ENCODE results near the gene TBRG4.
"Not testable (repeated sequence)": the region's sequence is repeated elsewhere in the genome, so short reads cannot be mapped to it uniquely, and the experiment has no call there.

Gene TBRG4

DNA sequence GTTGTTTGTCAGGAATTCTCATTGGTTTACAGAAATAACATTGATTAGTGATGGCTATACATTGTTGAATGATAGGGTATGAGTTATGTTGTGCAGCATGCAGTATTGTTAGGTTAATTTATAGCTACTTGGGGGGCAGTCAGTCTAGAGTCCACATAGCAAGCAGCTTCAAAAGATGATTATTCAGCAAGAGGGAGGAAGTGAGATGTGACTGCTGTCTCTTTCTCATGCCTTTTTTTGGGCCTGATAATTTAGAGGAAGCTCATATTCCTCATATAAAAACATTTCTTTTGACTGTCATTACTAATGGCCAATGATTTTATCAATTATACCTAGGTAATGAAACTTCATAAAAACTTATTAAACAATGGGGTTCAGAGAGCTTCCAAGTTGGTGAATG is 3.4 kb upstream of the TBRG4 start:
- no peak for DNase-seq

DNA sequence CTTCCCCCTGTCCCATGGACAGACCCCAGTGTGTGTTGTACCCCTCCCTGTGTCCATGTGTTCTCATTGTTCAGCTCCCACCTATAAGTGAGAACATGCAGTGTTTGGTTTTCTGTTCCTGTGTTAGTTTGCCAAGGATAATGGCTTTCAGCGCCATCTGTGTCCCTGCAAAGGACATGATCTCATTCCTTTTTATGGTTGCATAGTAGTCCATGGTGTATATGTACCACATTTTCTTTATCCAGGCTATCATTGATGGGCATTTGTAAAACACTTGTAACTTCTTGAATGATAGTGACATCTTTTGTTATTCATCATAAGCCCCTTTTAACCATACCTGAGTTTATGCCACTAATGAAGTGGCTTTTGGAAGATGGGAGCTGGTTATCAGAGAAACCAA is 2.8 kb upstream of the TBRG4 start:
- not testable (repeated sequence) for DNase-seq

DNA sequence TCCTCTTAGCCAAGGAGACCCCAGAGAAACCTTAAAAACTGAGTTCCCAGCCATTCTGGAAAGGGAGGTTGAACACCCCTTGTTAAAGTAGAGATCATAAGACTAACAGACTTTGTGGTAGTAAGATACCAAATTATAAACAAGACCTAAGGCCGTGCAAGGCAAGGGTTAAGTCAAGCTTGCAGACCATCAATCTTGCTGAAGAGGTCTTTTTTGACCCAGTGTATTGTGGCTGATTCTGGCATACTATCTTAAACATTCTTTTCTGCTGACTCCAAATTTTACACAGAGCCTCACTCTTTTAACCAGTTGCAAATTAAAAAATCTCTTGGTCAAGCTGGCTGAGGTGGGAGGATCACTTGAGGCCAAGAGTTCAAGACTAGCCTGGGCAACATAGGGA is 1.2 kb upstream of the TBRG4 start:
- DNase-seq, result no peak

DNA sequence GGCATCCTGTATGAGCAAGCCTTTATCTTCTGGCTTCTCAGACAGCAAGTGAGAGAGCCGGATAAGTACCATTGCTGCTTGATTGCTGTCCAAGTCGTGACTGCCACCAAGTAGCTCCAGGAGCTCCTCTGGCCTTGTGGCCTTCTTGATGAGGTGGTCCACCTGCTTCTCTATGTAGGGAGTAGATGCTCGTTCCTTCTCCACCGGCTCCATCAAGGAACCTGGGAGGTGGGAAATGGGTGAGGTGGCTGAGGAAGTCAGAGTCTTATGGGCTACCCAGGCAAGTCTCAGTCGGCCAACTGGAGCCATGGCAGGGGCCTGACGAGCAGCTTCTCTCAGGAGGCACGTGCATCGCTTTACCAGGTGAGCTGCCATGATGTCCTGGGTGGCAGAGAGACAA is 2.6 kb downstream of the TBRG4 start:
- no peak for DNase-seq

DNA sequence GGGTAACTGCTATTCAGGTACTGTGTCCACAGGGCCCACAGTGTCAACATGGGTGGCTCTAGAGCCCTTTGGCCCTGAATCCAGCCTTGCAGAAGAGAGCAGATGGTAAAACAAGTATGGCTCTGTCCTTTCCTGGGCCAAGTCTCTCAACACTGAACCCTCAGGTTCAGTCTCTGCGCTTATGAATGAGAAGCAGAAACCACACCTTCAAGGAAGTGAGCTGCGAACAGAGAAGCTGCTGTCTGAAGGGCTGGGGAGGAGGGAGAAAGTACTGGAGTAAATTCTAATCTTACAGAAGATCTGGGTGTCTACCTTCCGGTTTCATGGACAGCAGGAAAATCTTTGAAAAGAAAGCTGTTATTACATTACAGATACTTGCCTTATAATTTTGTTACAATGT is 4.1 kb downstream of the TBRG4 start:
- DNase-seq, result no peak

DNA sequence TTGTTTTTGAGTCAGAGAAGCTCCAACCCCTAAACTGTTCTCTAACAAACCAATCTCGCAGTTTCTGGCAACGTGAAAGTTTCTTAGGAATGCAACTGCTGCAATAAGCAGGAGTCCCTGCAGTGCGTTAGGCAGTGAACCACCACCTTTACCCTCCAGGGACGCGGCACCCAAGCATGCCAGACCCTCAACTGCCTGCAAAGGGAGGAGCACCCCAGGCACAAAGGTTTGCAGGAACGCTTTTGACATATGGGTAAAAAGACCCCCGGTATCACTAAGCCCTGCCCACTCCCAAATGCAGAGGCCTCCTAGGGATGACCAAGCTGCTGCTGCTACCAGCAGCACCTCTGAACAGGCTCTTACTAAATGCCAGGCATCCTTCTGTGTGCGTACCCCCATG is 4.7 kb downstream of the TBRG4 start:
- no peak for DNase-seq

DNA sequence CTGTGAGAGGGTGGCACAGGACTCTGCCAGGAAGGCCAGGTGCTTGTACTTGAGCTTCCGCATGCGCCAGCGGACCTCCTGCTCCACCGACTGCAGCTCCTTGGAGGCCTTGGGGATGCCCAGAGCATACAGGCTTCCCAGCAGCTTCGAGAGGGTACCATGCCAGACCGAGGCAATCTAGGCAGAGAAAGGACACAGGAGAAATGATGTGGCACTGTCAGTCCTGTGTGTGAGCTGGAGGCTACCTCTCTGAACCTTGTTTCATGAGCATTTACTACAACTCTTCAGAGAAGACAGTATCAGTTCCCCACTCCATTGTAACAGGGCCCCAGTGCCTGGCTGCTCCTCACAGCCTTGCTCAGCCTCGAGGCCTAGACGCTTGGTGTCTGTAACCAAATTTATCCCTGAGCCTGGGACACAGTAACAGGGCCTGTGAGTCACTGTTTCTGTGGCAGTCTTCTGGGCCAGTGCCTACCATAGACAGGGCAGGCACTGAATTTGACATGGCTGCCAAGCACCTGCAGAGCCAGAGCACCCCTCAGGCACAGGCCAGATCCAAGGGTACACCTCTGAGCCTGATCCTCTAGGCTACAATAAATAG is 5.8 kb downstream of the TBRG4 start:
- no peak for DNase-seq

DNA sequence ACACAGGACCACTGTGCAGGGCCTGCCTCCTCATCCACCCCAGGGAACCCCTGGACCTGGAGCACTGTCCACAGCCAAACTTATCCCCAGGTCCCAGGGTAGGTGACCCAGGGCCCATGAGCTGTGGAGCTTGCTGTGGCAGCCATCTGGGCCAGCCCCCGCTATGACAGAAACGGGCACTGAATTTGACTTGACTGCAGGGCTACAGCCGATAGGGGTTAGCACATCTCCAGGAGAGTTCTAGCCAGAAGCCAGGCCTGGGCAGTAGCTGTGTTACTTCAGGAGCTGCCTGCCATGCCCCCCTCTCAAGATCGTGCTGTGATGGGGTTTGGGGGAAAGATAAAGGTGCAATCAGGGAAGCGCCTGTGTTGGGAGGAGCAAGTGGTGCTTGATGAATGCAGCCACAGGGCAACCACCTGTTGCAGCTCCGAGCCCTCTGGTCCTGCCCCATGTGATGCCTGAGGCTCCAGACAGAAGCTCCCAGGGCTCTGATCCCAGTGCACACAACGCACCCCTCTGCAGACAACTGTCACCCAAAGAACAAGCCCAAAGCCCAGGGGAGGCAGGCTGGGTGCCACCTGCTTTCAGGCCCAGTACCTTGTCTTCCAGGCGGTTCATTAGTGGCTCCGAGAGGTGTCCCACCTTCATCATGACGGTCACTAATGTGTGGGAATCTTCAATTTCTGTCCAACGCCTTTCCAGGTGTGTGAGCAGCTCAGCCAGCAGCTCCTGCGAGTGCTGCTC is 6.5 kb downstream of the TBRG4 start:
- DNase-seq, result no peak

DNA sequence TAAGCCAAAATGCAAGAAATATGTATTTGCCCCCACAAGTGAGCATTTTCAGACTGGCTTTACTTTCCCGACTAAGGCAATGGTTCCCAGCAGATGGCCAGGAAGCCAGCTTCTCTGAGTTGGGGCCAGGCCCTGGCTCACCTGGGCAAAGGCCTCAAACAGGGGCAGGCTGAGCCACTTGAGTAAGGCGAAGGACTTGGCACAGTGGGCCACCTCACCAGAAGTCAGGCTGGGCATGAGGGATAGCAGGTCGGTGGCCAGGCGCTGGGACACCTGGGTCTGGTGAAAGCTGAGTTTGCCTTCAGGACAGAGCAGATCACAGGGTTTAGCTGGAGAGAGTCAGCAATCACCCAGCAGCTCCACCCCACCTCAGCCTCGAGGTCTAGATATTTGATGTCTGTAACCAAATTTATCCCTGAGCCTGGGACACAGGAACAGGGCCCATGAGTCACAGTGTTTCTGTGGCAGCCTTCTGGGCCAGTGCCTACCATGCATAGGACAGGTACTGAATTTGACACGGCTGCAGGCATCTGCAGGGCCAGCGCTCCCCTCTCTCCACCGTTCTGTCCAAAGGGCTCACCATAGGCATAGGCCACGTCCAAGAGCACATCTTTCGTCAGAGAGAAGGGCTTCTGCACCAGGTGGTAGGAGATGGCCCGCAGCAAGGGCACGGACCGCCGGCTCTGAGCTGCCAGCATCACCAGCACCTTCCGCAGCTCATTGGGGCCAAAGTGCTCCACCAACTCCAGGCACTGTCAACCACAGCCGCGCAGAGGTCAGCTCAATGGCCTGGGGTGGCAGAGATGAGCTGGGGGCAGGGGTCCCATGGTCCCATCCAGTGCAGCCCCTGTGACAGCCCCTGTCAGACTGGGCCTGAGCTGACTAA is 7.3 kb downstream of the TBRG4 start:
- DNase-seq, result no peak

DNA sequence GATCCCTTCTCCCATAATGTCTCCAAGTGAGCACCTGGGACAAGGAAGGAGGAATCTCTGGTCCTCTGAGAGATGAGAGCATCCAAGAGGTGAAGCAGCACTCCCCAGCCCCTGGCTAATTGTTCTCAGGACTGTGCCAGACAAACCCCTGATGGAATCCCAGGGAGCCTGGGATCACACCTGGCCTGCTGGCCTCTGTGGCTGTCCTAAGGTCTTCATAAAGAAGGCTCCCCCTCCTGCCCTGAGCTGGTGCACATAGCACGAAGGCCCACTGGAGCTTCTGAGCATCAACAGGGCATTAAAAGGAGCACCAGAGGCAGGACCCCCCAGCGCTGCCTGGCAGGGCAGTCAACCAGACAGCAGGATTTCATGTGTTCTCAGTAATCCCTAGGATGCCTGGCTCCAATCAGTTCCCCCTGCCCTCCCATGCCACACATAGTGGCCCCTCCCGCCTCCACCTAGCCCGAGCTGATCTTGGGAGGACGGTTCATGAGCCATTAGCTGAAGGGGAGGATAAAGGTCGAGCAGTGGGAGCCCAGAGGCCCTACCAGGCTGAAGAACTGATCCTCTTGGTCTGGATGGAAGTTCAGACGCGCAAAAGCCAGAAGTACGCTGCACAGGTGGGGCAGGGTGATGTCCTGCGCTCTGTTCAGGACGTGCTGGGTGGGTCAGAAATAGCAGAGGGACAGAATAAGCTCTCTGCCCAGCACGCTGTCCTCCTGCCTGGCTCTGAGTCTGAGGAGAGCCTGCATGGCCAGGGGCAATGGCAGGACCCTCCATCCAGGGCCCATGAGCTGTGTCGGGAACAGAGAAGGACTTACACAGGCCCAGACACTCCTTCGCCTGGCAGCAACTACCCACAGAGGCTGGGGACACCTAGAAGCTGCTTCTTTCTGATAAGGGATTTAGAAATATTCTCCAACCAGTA is 8.4 kb downstream of the TBRG4 start:
- no peak for DNase-seq

DNA sequence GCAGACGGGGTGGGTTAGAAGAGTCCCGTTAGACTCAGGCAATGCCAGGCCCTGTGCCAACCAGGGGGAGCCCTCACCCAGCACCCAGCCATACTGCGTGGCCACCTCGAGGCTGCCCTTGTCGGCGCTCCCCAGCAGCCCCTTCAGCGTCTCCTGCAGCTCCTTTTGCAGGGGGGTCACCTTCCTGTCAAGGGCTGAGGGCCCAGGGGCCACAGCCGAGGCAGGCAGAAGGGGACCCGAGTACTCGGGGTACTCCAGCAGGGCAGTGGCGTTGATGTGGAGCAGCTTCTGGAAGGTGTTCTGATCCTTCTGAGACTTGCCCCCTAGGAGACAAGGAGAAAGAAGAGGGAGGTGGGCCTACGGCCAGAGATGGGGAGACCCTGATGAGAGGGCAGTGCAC is 9.7 kb downstream of the TBRG4 start:
- DNase-seq, result no peak

DNA sequence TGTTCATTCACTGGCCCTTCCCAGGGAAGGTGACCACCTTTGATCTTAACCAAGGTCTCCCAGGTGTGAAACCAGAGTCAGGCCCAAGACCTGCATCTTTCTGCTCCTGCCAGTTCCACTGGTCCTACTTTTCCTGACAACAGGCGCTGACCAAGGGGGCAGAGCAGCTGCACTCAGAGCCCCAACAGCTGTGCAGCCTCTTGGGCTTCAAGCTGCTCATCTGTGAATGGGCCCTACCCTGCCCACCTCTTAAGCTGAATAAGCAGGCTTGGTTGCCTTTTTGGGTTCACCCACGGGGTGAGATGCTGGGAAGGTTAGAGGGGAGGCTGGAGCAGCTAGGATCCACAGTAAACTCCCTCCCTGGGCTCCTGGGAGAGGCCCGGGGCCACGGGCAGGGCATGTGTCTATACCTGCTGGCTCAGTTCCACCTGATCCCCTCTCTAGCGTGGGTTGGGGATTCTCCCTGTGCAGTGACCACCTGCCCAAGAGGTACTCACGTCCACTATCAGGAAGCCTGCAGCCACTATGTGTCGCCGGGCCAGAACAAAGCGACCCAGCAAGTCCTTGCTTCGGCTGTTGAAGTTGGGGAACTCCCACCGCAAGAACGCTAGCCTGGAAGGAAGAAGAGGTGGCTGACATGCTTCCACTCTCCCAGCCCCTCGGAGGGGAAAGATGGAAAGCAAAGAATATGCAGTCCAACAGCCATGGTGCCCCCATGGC is 10.6 kb downstream of the TBRG4 start:
- DNase-seq, result no peak

DNA sequence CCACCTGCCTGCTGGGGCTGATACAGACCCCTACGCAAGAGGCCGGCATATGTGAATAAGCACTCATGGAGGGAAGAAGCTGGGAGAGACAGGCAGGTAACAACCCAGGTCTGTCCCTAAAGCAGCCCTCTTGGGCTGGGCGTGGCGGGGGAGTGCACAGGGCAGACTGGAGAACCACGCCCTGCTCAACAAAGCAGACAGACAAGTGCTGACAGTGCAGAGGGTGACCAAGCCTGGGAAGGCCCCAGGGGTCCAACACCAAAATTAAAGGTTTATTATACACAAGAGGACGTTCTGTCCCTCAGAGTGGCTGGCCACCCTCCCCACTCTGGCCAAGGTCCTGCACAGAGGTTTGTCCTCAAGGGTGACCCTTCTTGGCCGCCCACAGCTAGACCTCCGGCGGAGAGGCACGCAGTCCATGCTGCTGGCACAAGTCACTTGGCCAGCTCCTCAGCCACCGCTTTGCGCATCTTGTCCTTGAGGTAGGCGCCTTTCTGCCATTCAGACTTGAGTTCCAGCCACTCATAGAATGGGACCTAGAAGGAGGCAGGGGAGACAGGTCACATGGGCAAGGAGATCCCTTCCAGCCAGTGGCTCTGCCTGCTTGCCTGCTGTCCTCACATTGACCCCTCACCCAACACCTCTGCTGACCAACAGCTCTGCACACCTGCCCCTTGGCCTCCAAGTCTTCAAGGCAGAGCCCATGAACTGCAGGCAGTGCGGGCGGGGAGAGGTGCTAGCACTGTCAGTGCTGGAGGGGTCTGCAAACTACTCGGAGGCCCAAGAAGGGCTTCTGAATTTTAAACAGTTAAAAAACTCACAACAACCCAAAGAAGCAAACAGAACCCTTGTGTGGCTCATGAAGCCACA is 11.4 kb downstream of the TBRG4 start:
- no peak for DNase-seq

DNA sequence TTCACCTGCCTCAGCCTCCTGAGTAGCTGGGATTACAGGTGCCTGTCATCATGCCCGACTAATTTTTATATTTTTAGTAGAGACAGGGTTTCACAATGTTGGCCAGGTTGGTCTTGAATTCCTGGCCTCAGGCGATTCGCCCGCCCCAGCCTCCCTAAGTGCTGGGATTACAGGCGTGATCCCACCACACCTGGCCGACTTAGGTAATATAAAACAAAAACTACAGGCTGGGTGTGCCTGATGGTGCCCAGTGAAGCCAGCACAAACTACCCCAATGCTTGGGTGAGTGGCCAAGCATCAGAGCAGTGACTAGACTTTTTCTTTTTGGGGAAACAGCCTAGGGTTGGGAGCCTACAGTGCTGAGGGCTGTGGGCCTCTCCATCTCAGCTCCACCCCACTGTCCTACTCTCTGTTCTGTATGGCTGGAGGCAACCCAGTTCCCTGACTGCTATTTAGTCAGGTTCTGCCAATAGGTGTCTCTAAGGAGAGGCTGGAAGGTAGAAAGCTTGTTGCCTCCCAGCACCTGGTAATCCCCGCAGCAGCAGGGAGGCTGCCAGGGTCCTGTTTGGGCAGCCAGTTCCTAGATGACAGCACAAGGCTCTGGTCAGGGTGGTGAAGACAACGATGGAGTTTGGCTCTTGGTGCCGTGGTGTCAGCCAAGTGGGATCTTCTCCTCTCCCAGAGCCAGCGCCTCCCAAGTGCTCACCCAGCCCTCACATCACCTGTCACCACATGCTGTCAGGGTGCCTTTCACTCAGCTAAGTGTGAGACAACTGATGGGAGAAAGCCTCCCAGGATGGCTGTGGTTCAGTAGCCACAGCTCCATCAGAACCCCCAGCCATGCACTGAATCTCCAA is 12.3 kb downstream of the TBRG4 start:
- DNase-seq, result no peak

DNA sequence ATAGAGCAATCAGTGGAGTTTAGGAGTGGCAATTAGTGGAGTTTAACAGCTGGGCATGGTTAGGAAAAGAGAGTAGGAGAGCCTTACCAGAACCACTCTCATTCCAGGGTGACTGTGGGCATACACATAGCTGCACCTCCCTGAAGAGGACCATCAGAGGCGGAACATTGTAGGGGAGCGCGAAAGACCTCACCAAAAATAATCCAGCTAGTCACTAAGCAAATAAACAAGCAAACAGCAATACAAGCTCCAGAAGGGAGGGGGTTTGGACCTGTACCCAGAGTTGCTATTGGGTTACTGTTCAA is 18.6 kb downstream of the TBRG4 start:
- DNase-seq, result no peak

DNA sequence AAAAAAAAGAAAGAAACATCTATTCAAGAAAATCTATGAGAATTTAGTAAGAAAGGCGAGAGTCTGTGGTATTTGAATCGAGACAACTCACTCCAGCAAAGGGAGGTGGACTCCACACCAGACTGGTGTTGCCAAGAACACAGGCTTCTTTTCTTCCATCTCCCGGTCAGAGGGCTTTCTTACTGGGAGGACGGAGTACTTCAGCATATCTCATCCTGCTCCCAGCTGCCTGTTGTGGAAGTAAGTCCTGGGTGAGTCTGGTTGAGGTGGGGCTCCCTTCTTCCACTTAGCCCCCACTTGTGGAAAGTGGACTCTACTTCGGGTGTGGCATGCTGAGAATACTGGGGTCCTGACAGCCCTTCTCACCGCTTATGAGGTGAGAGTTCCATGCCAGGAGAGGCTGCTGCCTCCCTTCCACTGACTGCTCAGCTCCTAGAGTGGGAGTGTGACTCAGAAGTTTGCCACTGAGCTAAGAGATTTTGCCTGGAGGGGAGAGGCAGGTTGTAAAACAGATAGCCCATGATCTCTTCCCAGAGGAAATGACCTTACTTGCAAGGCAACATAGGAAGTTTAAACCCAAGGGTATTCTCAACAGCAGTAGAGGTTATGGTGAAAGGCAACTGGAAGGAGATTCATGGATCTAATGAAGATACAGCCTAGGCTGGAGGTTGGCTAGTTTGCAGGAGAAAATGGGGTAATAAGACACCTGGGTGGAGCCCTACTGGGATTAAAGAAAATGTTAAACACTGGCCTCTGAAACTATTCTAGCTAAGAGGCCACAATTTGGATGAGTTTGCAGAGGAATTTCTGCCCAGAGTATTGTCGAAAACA is 19.2 kb downstream of the TBRG4 start:
- DNase-seq, result peak; percentile 2

DNA sequence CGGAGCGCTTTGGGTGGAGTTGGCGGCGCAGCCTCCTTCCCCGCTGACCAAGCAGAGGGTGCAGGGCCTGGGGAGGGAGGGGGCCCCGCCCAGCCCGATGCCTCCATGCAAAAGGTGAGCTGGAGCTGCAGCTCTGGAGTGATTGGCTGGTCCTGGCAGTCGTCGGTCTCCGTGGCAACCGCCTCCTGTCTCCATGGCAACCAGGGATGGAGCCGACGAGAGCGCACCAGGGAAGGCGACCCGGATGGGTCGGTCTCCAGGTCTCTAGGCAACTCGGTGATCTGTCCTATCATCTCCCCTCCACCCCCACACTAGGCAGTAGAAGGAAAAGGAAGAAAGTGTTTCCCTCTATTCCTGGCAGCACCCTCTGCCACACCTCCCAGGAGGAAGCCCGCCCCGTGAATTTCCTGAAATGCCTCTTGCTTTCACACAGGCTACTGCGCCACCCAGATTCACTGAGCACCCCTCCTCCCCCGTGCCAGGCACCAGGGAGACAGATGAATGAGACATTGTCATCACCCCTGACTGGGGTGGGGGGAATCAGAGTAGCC is 22.1 kb downstream of the TBRG4 start:
- DNase-seq, result peak; percentile 13

DNA sequence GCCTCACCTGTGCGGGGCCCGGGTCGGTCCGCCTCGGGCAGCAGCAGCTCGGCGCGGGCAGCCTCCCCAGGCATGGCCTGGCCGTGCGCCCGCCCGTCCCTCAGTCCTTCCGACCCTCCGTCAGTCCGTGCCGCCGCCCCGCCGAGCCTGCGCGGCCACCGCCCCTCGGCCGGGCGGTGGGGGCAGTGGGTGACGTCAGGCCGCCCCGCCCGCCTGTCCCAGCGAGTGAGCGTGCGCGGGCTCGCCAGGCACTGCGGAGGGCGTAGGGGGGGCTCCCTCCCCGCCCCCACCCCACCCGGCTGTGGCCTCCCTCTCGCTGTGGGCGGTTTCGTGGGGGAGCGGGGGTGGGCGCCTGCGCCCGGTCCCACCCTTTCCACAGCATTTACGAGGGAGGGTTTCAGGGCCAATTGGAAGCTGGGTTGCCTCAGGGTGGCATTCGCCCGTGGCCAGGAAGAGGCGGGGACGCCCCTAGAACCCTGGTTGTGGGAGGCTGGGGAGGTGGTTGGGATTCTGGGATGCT is 22.6 kb downstream of the TBRG4 start, which contains the start of gene NACAD:
Gene NACAD (minus strand): TSS at position 149 of the 520 bp plus-strand sequence. CDS start 75 bp downstream, at position 74.
- peak; percentile 13 for DNase-seq

Data from kidney glomerular epithelial cell (primary cell).